Endothelial cell of umbilical vein (primary cell): Measurements from ENCODE around the gene DCHS2. TPM values are rescaled to one million over a fixed set of nuclear protein-coding genes. Genes with fewer than 3 reads are reported as not detected.

ENCODE experiments used
- BruUV-seq: library from RNA; stranded (reverse); fragments of 400-500 nt; replicated peaks from 2 replicates; lab custom pipeline; 2021; lab: Mats Ljungman, UMichigan
- CTCF ChIA-PET: fragments of 300-600, 350-600 bp; sonication (Branson Sonifier 250); formaldehyde crosslinking; loops from one replicate; lab custom pipeline; 2021; ENCODE audit warnings: antibody characterized with exemption, inconsistent platforms; lab: Charles Lee
- POLR2A ChIA-PET: fragments of 300-600, 350-600 bp; sonication (Branson Sonifier 250); formaldehyde crosslinking; loops from one replicate; lab custom pipeline; 2021; ENCODE audit warnings: antibody characterized with exemption, inconsistent platforms; lab: Charles Lee
- DNase-seq: peaks from one replicate; pipeline ENCODE4 v3.0.0-alpha.2; 2011; ENCODE audit warnings: low read depth, low spot score
- FAIRE-seq: peaks from 2 replicates; lab custom pipeline; 2011; peaks lifted over from hg19 to GRCh38; lab: Jason Lieb, UNC
- H2AFZ ChIP-seq: 2 replicates; pipeline ENCODE4 v1.6.0; 2012; ENCODE audit warnings: low read depth, low read length, control low read depth, inconsistent platforms
- H3K27ac ChIP-seq: 2 replicates; pipeline ENCODE4 v1.5.1; 2011; ENCODE audit warnings: low read depth, mild to moderate bottlenecking, control low read depth, low read length, moderate library complexity; ENCODE audit not compliant: insufficient read depth
- H3K27me3 ChIP-seq, 2 experiments: 2 replicates each; pipeline versions ENCODE4 v1.6.0 to v1.6.1; 2011; ENCODE audit warnings: low read length in 2 of 2, mixed read lengths in 1 of 2; ENCODE audit not compliant: control insufficient read depth in 2 of 2, insufficient read depth in 2 of 2
- H3K36me3 ChIP-seq, 2 experiments: 2 replicates in 1 of 2; 3 replicates in 1 of 2; pipeline ENCODE4 v1.5.1; 2011; ENCODE audit warnings: low read length in 2 of 2, mild to moderate bottlenecking in 1 of 2, moderate library complexity in 1 of 2; ENCODE audit not compliant: control insufficient read depth in 2 of 2, insufficient read depth in 2 of 2; ENCODE audit errors: extremely low read depth in 1 of 2
- H3K4me1 ChIP-seq: 3 replicates; pipeline ENCODE4 v1.5.1; 2011; ENCODE audit warnings: mild to moderate bottlenecking, low read length; ENCODE audit not compliant: control insufficient read depth, insufficient read depth; ENCODE audit errors: extremely low read depth
- H3K4me2 ChIP-seq: 2 replicates; pipeline ENCODE4 v1.6.1; 2011; ENCODE audit warnings: low read length, control low read depth, mixed read lengths; ENCODE audit not compliant: insufficient read depth
- H3K4me3 ChIP-seq, 3 experiments: fragments of 200-600 bp in 1 of 3; sonication (generic), shearing (Covaris generic) in 1 of 3; replicated peaks in 1 of 3; 2 replicates each; pipeline ENCODE4 v1.5.1; 2011 to 2016; ENCODE audit warnings: control low read depth in 3 of 3, low read length in 3 of 3, mild to moderate bottlenecking in 2 of 3, inconsistent platforms in 1 of 3, low read depth in 1 of 3, moderate library complexity in 1 of 3; ENCODE audit not compliant: insufficient read depth in 1 of 3
- H3K79me2 ChIP-seq: 2 replicates; pipeline ENCODE4 v1.6.0; 2012; ENCODE audit warnings: low read length, inconsistent platforms; ENCODE audit not compliant: control insufficient read depth, insufficient read depth
- H3K9ac ChIP-seq: replicated peaks from 2 replicates; pipeline ENCODE3; 2011; ENCODE audit warnings: low read length, control low read depth; ENCODE audit not compliant: insufficient read depth; ENCODE audit errors: extremely low read depth
- H3K9me1 ChIP-seq: replicated peaks from 3 replicates; pipeline ENCODE4 v1.6.0; 2011; ENCODE audit warnings: mild to moderate bottlenecking, low read length; ENCODE audit not compliant: control insufficient read depth, insufficient read depth; ENCODE audit errors: extremely low read depth
- H3K9me3 ChIP-seq: replicated peaks from 2 replicates; pipeline ENCODE4 v1.5.1; 2012; ENCODE audit warnings: low read length, inconsistent platforms; ENCODE audit not compliant: control insufficient read depth, insufficient read depth
- H4K20me1 ChIP-seq: replicated peaks from 2 replicates; pipeline ENCODE3; 2011; ENCODE audit warnings: mild to moderate bottlenecking, low read length; ENCODE audit not compliant: control insufficient read depth, insufficient read depth; ENCODE audit errors: extremely low read depth
- CTCF ChIP-seq, 2 donors: IDR thresholded peaks; 1 replicate in 1 of 2; 2 replicates in 1 of 2; pipeline ENCODE4 v1.5.1; 2011; ENCODE audit warnings: low read length in 2 of 2, mild to moderate bottlenecking in 2 of 2, moderate library complexity in 2 of 2, control low read depth in 1 of 2, inconsistent platforms in 1 of 2, low read depth in 1 of 2; ENCODE audit not compliant: insufficient read depth in 1 of 2; ENCODE audit errors: extremely low read depth in 1 of 2
- EZH2 ChIP-seq: IDR thresholded peaks from 2 replicates; pipeline ENCODE4 v1.6.1; 2012; ENCODE audit warnings: borderline replicate concordance, low read depth, mild to moderate bottlenecking, moderate library complexity, low read length, inconsistent platforms; ENCODE audit not compliant: severe bottlenecking
- FOS ChIP-seq: IDR thresholded peaks from 2 replicates; pipeline ENCODE4 v1.6.1; 2011; ENCODE audit warnings: mild to moderate bottlenecking, low read length, moderate library complexity, borderline replicate concordance; ENCODE audit not compliant: insufficient read depth
- GATA2 ChIP-seq: IDR thresholded peaks from 2 replicates; pipeline ENCODE4 v1.7.0; 2011; ENCODE audit warnings: low read depth, mild to moderate bottlenecking, moderate library complexity, mixed read lengths, low read length; ENCODE audit not compliant: insufficient read length, insufficient read depth
- JUN ChIP-seq: IDR thresholded peaks from 2 replicates; pipeline ENCODE4 v1.6.1; 2011; ENCODE audit warnings: borderline replicate concordance, low read depth; ENCODE audit not compliant: insufficient read length, insufficient read depth
- MYC ChIP-seq: IDR thresholded peaks from one replicate; pipeline ENCODE4 v1.6.1; 2011; ENCODE audit warnings: mild to moderate bottlenecking, low read depth, low read length
- POLR2A ChIP-seq: IDR thresholded peaks from 2 replicates; pipeline ENCODE4 v1.6.1; 2012; ENCODE audit warnings: low read depth, mild to moderate bottlenecking, control low read depth, low read length
- POLR2AphosphoS5 ChIP-seq: IDR thresholded peaks from 2 replicates; pipeline ENCODE4 v1.6.1; 2012; ENCODE audit warnings: low read depth, mild to moderate bottlenecking, control low read depth, low read length, moderate library complexity; ENCODE audit not compliant: insufficient read depth
- dilution Hi-C: fragments of 300-500 bp; cut with MboI; formaldehyde crosslinking; loops from one replicate; pipeline ENCODE4 v1.15.0; 2019; ENCODE audit warnings: low sequenced_read_pairs; ENCODE audit not compliant: extremely low pct_ligation_motif_present
- intact Hi-C: fragments of 100-400 bp; cut with micrococcal nuclease; formaldehyde crosslinking; loops from one replicate; pipeline ENCODE4 v1.10.0; 2022
- polyA plus RNA-seq, 4 experiments: library from polyadenylated mRNA; depleted of rRNA in 3 of 4; stranded (reverse) in 3 of 4; unstranded in 1 of 4; fragments of >200 nt; gene quantifications; 2 replicates each; pipeline versions ENCODE4 v1.2.1 to v1.2.3, GENCODE V29; 2011 to 2012; ENCODE audit warnings: missing spikeins in 1 of 4
- total RNA-seq: library from RNA; stranded (reverse); gene quantifications from 2 replicates; pipeline ENCODE4 v1.2.3, GENCODE V29; 2021
- TF ChIP-seq, protein P1 (sequence below): IDR thresholded peaks from 2 replicates; pipeline ENCODE4 v1.6.1; 2011; ENCODE audit not compliant: insufficient read depth, insufficient read length

Gene DCHS2
- total and polyA plus RNA-seq, 2 donors (not counting 3 experiments of a cell fraction or from before 2014, with no cell fraction given), result not detected

- Histone ChIP-seq H3K4me3 (no peak overlapping the region), H3K36me3 (no peaks in the 10 kb centered on the region), H3K9me3 (no peaks in the 10 kb centered on the region), H3K27ac (no peak overlapping the region), H3K4me2 (no peak overlapping the region), H3K9me1 (no peaks in the 10 kb centered on the region), H3K4me1 (no peaks in the 10 kb centered on the region), H4K20me1 (no peaks in the 10 kb centered on the region), H2AFZ (no peak overlapping the region), H3K9ac (no peak overlapping the region), H3K79me2 (no peaks in the 10 kb centered on the region), H3K27me3 (peaks cover 3 to 4% of the 10 kb centered on the region in 2 experiments)
- POLR2A ChIA-PET, result no interaction called here
- TF ChIP-seq GATA2, result no peak
- no peak for TF ChIP-seq CTCF (IDR thresholded peaks at IDR 0.05; ENCODE audit: extremely low read depth in 1 of 2, insufficient read depth in 1 of 2, low read depth in 1 of 2, low read length in 2 of 2)
- TF ChIP-seq, protein P1, sequence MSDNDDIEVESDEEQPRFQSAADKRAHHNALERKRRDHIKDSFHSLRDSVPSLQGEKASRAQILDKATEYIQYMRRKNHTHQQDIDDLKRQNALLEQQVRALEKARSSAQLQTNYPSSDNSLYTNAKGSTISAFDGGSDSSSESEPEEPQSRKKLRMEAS, result no peak
- TF ChIP-seq FOS, result no peak
- no peak for TF ChIP-seq EZH2
- TF ChIP-seq POLR2A, result no peak
- TF ChIP-seq JUN, result no peak
- no peak for TF ChIP-seq POLR2AphosphoS5
- no peak for TF ChIP-seq MYC
- intact Hi-C loops (no loop called here), dilution Hi-C loops (no loop called here)
- no peak for DNase-seq
- BruUV-seq, result no TSS peak
- FAIRE-seq, result no peak
- CTCF ChIA-PET, result interaction anchor here (1.6 kb wide), 1 partner anchor 32 kb away, joined by 4 read pairs; no protein-coding TSS in a partner anchor
Measured at GRCh38 chr4:154527308-154527707, 35.7 kb upstream of the DCHS2 start.
